NCI-H2107 (cell line): ENCODE data around the gene MARCHF2.

Experiments used
- DNase-seq: peaks from one replicate; lab custom pipeline; 2025; lab: John Stamatoyannopoulos, UW

MARCHF2 gene

GRCh38 chr19:8481201-8481600 is 68.1 kb downstream of the MARCHF2 start:
- DNase-seq: no peak

GRCh38 chr19:8481616-8482015 is 68.5 kb downstream of the MARCHF2 start:
- no peak for DNase-seq

- DNase-seq: no peak
Measured at GRCh38 chr19:8482696-8483095, 69.6 kb downstream of the MARCHF2 start.

GRCh38 chr19:8483165-8483564 is 70.1 kb downstream of the MARCHF2 start:
- DNase-seq: no peak

- DNase-seq: no peak
Measured at GRCh38 chr19:8484331-8484894, 71.3 kb downstream of the MARCHF2 start.

- no peak for DNase-seq
Measured at GRCh38 chr19:8485561-8486371, 72.7 kb downstream of the MARCHF2 start.

- no peak for DNase-seq
Measured at GRCh38 chr19:8486661-8487136, 73.6 kb downstream of the MARCHF2 start.

GRCh38 chr19:8487137-8487851 is 74.2 kb downstream of the MARCHF2 start:
- DNase-seq: no peak

- DNase-seq: no peak
Measured at GRCh38 chr19:8488365-8488764, 75.3 kb downstream of the MARCHF2 start.
